ENCODE measurements around the gene CD55.

CD55 gene

GRCh38 chr1:207342332-207342731 lies 20.9 kb downstream of the CD55 start:
- TF ChIP-seq, protein P1, sequence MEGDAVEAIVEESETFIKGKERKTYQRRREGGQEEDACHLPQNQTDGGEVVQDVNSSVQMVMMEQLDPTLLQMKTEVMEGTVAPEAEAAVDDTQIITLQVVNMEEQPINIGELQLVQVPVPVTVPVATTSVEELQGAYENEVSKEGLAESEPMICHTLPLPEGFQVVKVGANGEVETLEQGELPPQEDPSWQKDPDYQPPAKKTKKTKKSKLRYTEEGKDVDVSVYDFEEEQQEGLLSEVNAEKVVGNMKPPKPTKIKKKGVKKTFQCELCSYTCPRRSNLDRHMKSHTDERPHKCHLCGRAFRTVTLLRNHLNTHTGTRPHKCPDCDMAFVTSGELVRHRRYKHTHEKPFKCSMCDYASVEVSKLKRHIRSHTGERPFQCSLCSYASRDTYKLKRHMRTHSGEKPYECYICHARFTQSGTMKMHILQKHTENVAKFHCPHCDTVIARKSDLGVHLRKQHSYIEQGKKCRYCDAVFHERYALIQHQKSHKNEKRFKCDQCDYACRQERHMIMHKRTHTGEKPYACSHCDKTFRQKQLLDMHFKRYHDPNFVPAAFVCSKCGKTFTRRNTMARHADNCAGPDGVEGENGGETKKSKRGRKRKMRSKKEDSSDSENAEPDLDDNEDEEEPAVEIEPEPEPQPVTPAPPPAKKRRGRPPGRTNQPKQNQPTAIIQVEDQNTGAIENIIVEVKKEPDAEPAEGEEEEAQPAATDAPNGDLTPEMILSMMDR (IDR thresholded peaks at IDR 0.05; ENCODE audit: control insufficient read depth, insufficient read depth, low read depth, low read length, missing control alignments) = no peak
- H3K4me3 ChIP-seq (ENCODE audit: control insufficient read depth, low read depth, low read length) = no peak overlapping the region
- DNase-seq (ENCODE audit: low read depth) = no peak

DNA sequence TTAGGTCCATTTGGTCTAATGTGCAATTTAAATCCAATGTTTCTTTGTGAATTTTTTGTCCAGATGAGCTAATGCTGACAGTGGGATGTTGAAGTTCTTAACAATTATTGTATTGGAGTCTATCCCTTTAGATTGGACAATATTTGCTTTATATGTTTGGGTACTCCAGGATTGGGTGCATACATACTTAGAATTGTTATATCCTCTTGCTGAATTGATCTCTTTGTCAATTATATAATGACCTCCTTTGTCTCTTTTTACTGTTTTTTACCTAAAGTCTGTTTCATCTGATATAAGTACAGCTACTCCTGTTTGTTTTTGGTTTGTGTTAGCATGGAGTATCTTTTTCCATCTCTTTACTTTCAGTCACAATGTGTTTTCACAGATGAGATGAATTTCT lies 22.2 kb downstream of the CD55 start:
- H3K4me3 ChIP-seq (ENCODE audit: control insufficient read depth, low read depth, low read length) = no peak overlapping the region
- no peak for DNase-seq (ENCODE audit: low read depth)
- TF ChIP-seq, protein P1 (IDR thresholded peaks at IDR 0.05; ENCODE audit: control insufficient read depth, insufficient read depth, low read depth, low read length, missing control alignments) = no peak

GRCh38 chr1:207344221-207344620 lies 22.7 kb downstream of the CD55 start:
- H3K4me3 ChIP-seq (ENCODE audit: control insufficient read depth, low read depth, low read length) = no peak overlapping the region
- DNase-seq (ENCODE audit: low read depth) = no peak
- TF ChIP-seq, protein P1 (IDR thresholded peaks at IDR 0.05; ENCODE audit: control insufficient read depth, insufficient read depth, low read depth, low read length, missing control alignments) = no peak

DNA sequence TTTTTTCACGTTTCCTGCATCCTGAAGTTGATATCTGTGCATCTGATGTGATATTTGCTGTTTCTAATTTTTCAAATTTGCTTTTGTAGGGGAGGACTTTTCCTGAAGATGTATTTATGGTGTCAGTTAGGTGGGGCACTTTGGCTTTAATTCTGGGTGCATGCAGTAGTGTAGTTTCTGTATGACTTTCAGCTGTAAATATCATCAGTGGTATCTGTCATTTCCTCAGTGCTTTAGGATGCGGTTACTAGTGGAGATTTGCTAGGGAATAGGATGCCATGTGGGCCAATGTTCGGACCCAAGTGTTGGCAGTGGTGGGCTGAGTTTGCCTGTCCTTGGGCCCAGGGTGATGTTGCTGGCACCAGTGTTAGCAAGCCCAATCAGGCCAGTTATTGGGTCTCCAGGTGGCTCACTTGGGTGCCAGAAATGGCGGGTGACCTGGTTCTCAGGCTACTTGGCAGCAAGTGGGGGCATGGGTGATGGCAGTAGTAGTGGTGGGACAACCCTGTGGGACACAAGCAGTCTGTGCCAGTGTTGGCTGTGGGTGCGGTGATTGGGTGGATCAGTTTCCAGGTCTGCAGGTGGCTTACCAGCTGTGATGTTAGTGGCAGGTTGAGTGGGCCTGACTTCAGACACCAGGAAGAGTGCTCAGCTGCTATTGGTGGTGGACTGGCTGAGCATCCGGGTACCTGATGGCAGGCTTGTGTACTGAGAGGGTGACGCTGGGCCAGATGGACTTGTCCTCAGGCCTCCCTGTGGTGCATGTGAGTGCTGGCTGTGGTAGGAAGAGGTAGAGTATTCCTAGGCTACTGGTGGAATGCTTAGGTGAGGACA lies 24.4 kb downstream of the CD55 start:
- H3K4me3 ChIP-seq (ENCODE audit: control insufficient read depth, low read depth, low read length) = no peak overlapping the region
- TF ChIP-seq, protein P1 (IDR thresholded peaks at IDR 0.05; ENCODE audit: control insufficient read depth, insufficient read depth, low read depth, low read length, missing control alignments) = no peak
- DNase-seq (ENCODE audit: low read depth) = no peak

DNA sequence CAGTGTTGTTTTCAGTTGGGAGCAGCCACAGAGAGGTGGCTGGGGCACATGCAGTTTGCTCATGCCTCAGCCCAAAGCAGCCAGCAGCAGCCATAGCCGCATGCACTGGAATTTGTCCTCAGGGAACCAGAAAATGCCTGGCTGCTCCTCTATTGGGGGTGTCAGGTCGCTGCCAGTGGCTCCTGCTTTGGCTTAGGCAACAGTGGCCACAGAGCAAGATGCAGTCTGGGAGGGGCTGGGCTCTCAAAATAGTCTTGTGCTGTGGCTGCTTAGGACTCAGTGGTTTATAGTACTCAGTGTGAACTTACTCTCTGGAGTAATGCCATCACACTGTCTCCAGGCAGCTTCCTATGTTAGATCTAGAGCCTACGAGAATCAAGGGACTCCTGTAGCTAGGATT lies 25.0 kb downstream of the CD55 start:
- H3K4me3 ChIP-seq (ENCODE audit: control insufficient read depth, low read depth, low read length) = no peak overlapping the region
- no peak for DNase-seq (ENCODE audit: low read depth)
- TF ChIP-seq, protein P1 (IDR thresholded peaks at IDR 0.05; ENCODE audit: control insufficient read depth, insufficient read depth, low read depth, low read length, missing control alignments) = no peak

- TF ChIP-seq, protein P1 (IDR thresholded peaks at IDR 0.05; ENCODE audit: control insufficient read depth, insufficient read depth, low read depth, low read length, missing control alignments) = no peak
- H3K4me3 ChIP-seq (ENCODE audit: control insufficient read depth, low read depth, low read length) = no peak overlapping the region
Measured at GRCh38 chr1:207349979-207350378, 28.5 kb downstream of the CD55 start.

More at GRCh38 chr1:207349979-207350378, 28.5 kb downstream of the CD55 start:
- no peak for DNase-seq (ENCODE audit: low read depth)
